Hematopoietic multipotent progenitor cell treated with erythropoietin and hydrocortisone succinate and interleukin-3 and kit ligand, for 4 days (in vitro differentiated cells): Measurements from ENCODE around the gene PPP1R37.
"Not testable (repeated sequence)": the region's sequence is repeated elsewhere in the genome, so short reads cannot be mapped to it uniquely, and the experiment has no call there.

Experiments used
- DNase-seq: peaks from one replicate; pipeline ENCODE4 v3.0.0-alpha.2; 2015

Gene PPP1R37

GRCh38 chr19:45097450-45097775 is 4.4 kb downstream of the PPP1R37 start:
- DNase-seq, result no peak

- DNase-seq, result peak; percentile 48
Observed at GRCh38 chr19:45097776-45098520, 5.0 kb downstream of the PPP1R37 start.

GRCh38 chr19:45098521-45099466 is 5.8 kb downstream of the PPP1R37 start:
- DNase-seq, result no peak

GRCh38 chr19:45099467-45100191 is 6.7 kb downstream of the PPP1R37 start:
- no peak for DNase-seq

DNA sequence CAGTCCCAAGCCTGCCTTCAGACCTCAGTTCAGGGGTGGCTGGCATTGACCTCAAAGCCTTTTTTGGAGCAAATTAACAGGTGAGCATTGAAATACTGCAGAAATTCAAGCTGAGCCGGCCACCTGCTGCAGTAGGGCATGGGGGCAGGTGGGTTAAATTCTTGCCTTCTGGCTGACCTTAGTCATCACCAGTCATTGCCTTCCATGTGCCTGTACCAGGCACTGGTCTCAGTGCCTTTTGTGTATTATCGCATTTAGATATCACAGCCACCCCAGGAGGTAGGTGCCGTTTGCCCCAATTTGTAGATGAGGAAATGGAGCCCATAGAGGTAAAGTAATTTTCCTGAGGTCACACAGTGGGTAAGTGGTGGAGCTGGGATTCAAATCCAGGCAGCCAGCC is 7.2 kb downstream of the PPP1R37 start:
- no peak for DNase-seq

- DNase-seq, result no peak
Observed at GRCh38 chr19:45100846-45101252, 7.9 kb downstream of the PPP1R37 start.

DNA sequence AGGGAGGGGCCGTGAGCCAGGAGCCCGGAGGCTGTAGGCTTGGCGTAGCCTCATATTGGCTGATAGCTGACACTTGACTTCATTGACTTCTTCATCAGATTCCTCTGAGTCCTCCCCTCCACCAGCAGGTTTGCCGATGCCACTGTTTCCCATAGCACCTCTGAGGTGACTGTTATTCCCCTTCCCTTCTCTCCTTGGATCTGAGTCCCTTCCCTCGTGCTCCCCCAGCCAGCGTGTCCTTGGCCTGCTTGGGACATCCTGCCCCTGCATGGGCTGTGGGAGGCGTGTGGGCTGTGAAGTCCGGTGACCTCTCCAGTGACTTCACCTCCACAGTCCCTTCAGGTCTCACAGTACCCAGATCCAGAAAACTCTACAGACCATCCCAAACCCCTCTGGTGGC is 8.8 kb downstream of the PPP1R37 start:
- DNase-seq, result no peak

- no peak for DNase-seq
Observed at GRCh38 chr19:45102481-45102880, 9.5 kb downstream of the PPP1R37 start.

GRCh38 chr19:45103156-45103507 is 10.2 kb downstream of the PPP1R37 start:
- no peak for DNase-seq

GRCh38 chr19:45103508-45104319 is 10.7 kb downstream of the PPP1R37 start:
- no peak for DNase-seq

DNA sequence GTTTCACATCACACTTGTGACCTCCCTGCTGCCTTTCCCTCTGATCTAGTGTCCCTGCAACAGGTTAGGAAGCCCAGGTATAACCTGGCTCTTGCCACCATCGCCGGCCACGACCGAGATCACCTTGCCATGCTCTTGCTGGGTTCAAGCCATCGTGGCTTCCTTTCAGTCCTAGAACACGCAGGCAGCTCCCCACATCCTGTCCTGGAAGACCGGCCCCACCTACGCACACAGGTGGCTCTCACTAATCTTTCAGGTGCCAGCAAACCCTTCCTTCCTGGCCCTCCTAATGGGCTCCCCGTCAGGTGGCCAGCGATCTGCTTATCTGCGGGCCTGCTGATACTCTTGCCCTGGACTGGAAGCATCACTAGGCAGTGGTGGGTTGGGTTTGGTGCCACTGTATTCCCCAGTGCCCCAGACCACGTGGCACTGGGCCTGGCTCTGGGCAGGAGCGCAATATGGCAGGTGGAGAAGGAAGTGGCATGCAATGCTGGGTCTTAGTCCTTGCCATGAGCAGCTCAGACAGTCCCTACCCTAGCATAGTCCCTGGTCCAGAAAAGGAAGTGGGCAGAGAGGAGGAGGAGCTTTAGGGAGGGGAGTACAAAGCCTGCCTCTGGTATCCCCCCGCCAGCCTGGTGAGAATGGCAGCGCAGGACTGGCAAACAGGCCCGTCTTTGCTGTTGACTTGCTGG is 11.8 kb downstream of the PPP1R37 start:
- no peak for DNase-seq

- DNase-seq, result not testable (repeated sequence)
Observed at GRCh38 chr19:45106363-45106762, 13.4 kb downstream of the PPP1R37 start.

DNA sequence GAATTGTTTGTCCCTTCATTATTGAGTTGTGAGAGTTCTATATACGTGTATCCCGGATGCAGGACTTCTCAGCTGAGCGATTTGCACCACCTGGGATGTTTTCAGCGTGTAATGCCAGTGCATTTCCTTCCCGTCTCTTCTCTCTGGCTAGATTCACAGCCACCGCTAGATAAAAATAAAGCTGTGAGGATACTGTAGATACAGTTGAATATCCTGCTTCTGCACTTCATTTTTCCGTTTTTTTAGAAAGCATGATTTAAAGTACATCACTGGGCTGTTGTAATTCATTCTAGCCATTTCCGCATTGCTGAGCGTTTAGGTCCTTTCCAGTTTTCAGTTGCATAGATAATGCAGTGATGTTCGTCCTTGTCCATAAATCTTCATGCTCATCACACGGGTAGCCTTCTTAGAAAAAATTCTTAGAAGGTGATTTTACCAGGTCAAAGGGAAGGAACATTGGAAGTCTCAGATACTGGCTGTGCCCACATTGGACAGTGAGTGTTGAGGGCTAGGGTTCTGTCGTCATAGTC is 14.7 kb downstream of the PPP1R37 start:
- DNase-seq, result no peak

DNA sequence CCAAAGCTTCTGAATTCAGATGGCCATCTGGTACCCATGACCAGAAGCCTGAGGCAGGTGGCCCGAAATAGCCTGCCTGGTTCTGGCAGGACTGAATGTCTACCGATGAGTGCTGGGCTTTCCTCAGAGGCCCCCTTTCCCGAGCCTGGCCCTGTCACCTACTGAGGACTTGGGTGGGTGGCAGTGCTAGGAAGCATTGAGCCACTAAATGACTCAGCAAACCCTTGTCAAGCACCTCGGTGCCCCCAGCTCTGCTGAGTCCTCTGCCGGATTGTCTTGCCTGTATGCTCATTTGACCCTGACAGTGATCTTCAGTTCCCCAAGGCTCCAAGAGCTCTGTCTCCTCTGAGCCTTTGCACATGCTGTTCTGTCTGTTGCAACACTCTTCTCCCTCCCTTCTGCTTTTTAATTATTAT is 17.9 kb downstream of the PPP1R37 start:
- DNase-seq, result peak; percentile 73

- no peak for DNase-seq
Observed at GRCh38 chr19:45112111-45112827, 19.3 kb downstream of the PPP1R37 start.

DNA sequence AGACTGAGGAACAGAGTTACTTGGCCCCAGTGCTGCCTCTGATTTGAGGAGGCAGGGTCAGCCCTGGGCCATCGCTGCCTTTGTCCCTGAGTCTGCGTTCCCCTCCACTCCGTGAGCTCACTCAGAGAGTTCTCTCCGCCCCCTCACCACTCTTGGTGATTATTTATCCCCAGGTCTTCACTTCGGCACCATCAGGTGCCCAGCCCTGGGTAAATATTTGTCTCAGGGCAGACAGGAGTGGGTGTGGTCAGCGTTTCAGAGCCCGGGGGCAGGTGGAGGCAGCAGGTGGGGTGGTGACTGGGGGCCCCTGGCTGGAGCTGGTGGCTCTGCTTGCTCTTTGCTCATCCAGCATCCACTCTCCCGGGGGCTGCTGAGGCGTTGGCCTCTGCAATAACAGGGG is 20.6 kb downstream of the PPP1R37 start:
- DNase-seq, result no peak

- DNase-seq, result no peak
Observed at GRCh38 chr19:45114116-45114515, 21.1 kb downstream of the PPP1R37 start.

DNA sequence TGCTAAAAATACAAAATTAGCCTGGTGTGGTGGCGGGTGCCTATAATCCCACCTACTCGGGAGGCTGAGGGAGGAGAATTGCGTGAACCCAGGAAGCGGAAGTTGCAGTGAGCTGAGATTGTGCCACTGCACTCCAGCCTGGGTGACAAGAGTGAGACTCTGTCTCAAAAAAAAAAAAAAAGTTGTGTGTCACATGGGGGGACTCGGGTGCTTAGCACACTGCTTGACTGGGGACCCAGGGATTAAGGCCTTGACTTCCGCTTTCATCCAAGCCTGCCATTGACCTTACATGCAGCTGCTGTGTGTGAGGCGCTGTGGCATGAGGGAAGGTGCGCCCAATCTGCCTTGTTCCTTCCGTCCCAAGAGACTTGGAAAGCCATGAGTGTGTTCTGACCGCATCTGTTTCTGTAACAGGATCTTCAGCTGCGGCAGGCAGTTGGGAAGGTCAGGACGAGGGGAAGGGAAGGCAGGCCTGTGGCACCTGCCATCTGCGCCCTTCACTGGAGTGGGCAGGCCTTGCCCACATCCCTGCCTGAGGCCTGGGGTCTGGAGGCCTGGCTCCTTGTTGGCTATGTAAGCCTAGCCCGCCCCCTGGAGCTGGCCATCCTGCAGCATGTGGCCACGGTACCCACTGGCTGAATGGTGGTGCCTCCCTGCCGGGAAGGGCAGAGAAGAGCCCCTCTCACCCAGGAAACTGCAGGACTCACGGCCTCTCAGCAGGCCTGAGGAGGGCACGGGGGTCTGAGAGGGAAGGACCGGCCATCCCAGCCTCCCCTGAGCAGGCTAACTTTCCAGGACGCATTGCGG is 23.0 kb downstream of the PPP1R37 start:
- DNase-seq, result no peak

DNA sequence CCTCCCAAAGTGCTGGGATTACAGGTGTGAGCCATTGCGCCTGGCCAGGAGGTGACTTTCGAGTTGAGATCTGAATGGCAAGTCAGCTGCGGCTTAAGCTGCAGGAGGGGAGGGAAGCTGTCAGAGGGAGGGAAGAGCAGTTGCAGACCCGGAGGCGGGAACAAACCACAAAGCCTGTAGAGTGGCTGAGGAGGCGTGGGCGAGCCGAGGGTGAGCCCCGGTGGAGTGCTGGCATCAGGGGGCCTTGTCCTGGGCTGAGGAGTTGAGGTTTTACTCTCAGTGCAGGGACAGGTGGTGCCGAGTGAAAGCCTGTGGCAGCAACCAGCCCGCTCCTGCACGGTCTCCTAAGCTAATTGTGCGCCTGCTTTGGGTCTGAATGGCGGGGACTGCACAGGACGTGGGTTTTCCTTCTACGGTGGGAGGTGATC is 24.2 kb downstream of the PPP1R37 start:
- peak; percentile 91 for DNase-seq

GRCh38 chr19:45117671-45118070 is 24.7 kb downstream of the PPP1R37 start:
- DNase-seq, result no peak
